Peyer's patch (tissue), 4 donors: ENCODE measurements around the gene LRRTM2.

Source experiments
- CTCF ChIP-seq, 6 experiments: fragments of 450-650 bp in 4 of 6; fragments of 200-600 bp in 2 of 6; sonication (generic) in 1 of 6; IDR thresholded peaks; one replicate each; pipeline ENCODE4 v1.5.1; 2017 to 2019; ENCODE audit warnings: antibody characterized with exemption in 6 of 6, mild to moderate bottlenecking in 3 of 6, moderate library complexity in 1 of 6
- POLR2A ChIP-seq, 2 donors: fragments of 450-650 bp; IDR thresholded peaks; one replicate each; pipeline ENCODE4 v1.5.1; 2017; ENCODE audit warnings: antibody characterized with exemption in 2 of 2, mild to moderate bottlenecking in 2 of 2, moderate library complexity in 2 of 2

DNA sequence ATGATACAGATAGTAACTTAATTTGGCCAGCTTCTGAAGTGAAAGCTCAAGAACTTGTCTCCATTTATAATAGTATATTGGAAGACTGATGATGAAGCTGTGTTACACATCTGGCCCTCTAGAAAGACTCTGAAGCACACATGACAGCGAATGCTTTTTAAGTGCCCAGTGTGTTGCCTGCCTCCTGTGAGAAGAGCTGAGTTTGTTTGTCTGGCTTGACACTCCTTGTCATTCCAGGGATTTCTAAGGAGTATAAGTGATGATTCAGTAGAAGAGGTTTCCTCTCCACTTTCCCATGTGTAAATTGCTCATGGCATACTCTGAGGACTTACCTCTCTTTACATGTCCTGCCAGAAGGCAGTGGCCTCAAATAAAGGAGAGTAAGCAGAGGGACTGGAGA, 30.4 kb upstream of the LRRTM2 start:
- no peak for TF ChIP-seq CTCF (IDR thresholded peaks at IDR 0.05)
- TF ChIP-seq POLR2A (IDR thresholded peaks at IDR 0.05), result no peak
